Measurements from ENCODE around the gene LDOC1.

DNA sequence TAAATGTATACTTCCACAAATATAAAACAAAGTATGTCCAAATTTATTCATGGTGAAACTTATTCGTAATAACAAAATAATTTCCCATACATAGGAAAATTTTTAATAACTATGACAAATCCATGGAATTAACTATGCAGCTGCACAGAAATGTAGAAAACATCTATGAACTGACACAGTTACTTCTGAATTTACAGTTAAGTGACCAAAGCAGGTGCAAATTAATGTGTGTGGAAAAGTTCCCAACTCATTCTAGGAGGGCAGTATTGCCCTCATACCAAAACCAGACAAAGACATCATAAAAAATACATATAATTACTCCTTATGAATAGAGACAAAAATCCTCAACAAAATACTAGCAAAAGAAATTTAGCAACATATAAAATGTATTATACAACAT lies 12.5 kb downstream of the LDOC1 start:
- TF ChIP-seq POLR2A (IDR thresholded peaks at IDR 0.05) = no peak
- TF ChIP-seq, protein P1, sequence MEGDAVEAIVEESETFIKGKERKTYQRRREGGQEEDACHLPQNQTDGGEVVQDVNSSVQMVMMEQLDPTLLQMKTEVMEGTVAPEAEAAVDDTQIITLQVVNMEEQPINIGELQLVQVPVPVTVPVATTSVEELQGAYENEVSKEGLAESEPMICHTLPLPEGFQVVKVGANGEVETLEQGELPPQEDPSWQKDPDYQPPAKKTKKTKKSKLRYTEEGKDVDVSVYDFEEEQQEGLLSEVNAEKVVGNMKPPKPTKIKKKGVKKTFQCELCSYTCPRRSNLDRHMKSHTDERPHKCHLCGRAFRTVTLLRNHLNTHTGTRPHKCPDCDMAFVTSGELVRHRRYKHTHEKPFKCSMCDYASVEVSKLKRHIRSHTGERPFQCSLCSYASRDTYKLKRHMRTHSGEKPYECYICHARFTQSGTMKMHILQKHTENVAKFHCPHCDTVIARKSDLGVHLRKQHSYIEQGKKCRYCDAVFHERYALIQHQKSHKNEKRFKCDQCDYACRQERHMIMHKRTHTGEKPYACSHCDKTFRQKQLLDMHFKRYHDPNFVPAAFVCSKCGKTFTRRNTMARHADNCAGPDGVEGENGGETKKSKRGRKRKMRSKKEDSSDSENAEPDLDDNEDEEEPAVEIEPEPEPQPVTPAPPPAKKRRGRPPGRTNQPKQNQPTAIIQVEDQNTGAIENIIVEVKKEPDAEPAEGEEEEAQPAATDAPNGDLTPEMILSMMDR (IDR thresholded peaks at IDR 0.05) = no peak

All from right lobe of liver (tissue), 4 donors.